Stimulated activated CD4-positive, alpha-beta T cell treated with anti-CD3 and anti-CD28 coated beads, Interleukin-15, amount 100 ng/mL, for 1 hour (primary cell): ENCODE results near the gene SPA17.

ENCODE experiments used
- DNase-seq, 2 donors: peaks; one replicate each; pipeline ENCODE4 v3.0.0-alpha.2; 2020; ENCODE audit warnings: low read depth in 1 of 2, low spot score in 1 of 2

SPA17 gene

DNA sequence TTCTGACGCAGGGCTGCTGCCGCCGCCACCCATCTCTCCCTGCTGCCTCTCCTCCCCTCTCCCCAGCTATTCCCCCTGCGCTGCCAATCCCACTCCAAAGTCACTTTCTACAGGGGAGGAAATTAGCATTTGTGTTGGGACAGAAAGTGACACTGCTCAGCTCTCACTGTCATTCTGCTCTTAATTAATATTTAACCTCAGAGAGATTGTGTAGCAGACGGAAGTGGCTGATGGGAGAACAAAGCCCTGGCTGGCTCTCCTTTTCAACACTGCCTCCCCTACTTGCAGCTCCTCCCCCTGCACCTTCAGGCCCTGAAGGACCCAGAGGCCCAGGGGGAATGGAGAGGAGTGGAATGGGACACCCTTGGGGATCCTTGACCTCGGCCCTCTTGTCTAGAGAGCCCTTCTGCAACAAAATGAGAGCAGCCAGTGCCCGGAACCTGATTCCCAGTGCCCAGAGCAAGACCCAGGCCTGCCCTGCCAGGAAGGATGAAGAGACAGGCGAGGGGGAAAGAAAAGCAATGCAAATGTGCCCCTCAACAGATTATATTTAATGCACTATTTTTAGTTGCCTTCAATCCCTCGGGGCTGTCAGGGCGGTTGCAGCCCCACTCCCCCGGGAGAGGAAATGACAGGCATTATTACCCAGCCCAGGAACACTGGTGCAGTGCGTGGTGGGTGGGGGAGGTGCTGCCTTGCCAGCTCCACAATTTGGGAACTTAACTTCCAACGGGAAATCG, 51.4 kb downstream of the SPA17 start:
- no peak for DNase-seq

DNA sequence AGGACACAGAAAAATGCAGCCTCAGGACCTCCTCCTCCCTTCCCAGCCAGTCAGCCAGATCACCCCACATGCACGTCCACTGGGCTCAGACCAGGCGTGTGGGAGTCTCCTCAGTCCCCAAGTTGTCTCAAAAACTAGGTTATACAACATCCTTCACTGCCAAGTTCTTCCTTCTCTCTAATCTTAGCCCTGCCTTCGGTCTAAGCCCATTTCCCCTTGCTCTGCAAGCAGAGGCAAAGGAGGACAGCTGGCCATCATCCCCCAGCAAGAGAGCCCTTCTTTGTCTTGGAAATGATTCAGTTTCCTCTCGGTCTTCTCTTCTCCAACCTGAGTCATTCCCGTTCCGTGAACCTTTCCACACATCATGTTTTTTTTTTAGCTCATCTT, 52.0 kb downstream of the SPA17 start:
- DNase-seq = no peak

DNA sequence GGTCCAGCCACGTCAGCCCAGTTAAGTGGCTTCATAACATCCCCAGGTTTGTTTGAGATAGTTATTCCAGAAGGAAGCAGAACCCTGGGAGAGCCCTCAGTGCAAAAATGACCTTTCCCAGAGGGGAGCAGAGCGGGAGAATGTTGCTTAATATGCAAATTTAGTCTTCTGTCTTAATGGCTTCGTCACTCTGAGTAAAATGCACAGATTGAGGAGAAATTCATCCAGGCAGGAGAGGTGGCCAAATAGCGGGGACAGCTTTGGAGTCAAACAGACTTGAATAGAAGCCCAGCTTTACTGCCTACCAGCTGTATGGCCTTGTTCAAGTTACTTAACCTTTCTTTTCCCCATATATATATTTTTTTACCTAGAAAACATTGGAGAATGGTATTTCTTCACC, 53.8 kb downstream of the SPA17 start:
- DNase-seq = no peak

DNA sequence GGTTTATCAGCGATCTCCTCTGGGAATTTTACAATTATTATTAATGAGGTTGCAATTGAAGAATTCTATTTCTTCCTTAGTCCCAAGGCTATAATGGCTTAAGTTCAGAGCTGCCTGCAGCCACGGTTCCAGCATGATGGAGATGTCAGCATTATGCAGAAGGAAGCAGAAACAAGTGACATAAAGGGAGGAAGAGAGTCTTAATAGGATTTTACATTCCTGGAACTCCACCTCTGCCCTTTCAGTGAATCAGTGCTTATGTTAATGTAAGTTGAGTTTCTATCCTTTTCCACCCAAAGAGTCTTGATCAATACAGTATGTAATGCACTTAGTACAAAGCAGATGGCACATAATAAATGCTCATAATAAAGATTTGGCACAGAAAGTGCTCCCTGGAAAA, 54.4 kb downstream of the SPA17 start:
- DNase-seq = no peak

DNA sequence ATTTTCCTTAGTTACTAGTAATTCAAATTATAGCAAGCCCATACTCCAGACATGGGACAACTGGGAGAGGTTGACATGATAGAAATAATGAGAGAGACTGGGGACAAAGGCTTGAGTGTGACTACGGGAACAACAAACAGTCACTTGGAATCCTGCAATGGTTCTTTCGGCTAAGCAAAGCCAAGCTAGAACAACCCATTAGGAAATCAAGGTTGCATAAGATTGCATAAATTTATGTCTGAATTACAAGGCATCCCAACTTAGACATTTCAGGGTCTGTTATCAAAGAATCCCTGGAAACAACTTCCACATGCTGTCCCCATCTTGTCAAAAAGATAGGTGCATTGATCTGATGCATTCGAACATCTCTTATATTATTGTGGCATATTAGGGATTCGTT, 55.9 kb downstream of the SPA17 start:
- DNase-seq = no peak

DNA sequence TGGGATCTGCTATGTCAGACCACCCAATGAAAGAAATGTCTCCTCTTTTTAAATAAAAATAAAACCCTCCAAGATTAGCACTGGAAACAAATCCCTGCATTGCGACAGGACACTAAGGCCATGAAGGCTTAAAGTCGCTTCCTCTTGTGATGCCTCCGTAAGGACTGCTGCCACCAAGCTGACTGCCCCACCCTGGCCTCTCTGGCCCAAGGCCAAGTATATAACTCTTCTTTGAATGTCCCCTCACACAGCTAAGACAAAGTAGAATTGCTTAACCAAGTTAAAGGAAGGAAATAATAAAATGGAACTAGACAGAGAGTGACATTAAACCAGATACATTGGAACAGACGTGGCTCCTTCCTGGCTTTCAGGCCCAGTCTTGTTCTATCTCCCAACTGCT, 58.5 kb downstream of the SPA17 start:
- no peak for DNase-seq

DNA sequence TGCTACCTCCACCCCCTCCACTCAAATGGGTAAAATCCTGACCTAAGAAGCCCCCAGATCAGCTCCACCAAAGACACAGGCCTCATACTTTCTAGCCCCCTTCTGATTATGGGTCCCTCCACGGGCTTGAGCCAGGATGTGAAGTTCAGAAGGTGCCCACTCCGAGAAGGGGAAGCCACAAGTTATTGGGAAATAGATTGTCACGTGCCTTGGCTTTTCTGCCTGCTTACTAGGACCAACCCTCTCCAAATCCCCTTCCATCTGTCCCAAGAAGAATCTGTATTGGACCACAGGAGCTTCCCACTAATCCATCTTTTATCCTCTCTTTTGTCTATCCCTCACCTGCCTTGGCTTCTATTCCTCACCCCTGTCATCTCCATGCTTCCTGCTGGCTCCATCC, 63.0 kb downstream of the SPA17 start:
- no peak for DNase-seq

DNA sequence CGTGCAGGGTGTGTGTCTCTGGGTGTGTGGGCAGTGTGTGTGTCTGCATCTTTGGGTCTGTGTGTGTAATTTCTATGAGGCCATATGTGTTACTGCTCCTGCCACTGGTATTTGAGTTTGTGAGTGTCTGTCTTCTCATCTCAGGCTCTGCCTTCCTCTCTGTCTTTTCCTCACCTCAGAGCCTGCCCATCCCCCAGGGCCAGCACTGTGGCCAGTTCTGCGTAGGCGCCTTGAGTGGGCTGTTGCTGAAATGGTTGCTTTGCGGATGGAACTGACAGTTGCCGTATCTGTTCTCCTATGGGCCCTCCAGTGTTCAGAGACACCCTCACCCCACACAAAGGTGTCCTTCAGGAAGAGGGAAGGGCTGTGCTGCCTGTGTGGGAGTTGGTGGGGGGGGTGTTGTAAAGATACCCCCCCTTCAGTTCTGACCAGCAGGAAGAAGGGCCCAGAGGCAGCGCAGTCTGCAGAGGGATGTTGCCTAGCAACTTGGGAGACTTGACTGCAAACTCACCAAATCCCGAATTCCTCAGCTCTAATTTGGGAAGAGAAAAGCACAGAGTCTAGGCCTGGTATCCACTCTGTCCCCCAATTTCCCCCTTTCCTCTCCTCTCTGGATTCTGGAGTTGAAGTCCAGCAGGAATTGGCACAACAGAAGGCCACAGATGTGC, 64.1 kb downstream of the SPA17 start:
- no peak for DNase-seq

DNA sequence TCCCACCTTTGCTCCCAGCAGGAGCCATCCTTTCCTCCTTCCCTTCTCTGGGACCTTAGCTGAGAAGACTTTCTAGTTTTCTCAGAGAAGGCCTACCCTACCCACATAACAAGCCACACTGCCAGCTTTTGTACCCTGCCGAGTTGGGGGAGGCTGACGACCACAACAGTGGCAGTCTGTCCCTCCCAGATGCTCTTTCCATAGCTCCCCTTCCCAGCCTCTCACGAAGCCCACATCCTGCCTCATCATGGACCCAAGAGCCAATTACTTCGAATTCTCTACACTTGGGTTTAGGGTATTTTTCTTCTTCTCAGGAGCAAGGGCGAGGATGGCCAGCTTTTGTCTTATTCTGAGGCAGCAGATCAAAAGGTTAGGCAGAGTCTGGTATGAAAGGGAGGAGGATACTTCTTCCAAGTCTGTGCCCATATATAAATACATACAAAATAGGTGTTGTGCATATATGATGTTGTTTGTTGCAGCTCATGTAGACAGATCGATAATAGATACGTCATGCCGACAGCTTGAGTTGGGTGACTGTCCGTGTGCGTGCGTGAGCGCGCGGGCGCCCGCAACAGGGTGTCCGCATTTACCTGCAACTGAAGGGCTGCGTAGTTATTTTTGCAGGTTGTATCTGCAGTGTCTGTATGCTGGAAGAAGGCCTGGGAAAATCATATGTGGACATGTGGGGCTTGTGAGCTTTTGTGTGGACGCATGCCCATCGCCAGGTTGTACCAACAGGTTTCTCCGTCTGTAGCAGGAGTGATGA, 65.2 kb downstream of the SPA17 start:
- DNase-seq = no peak

DNA sequence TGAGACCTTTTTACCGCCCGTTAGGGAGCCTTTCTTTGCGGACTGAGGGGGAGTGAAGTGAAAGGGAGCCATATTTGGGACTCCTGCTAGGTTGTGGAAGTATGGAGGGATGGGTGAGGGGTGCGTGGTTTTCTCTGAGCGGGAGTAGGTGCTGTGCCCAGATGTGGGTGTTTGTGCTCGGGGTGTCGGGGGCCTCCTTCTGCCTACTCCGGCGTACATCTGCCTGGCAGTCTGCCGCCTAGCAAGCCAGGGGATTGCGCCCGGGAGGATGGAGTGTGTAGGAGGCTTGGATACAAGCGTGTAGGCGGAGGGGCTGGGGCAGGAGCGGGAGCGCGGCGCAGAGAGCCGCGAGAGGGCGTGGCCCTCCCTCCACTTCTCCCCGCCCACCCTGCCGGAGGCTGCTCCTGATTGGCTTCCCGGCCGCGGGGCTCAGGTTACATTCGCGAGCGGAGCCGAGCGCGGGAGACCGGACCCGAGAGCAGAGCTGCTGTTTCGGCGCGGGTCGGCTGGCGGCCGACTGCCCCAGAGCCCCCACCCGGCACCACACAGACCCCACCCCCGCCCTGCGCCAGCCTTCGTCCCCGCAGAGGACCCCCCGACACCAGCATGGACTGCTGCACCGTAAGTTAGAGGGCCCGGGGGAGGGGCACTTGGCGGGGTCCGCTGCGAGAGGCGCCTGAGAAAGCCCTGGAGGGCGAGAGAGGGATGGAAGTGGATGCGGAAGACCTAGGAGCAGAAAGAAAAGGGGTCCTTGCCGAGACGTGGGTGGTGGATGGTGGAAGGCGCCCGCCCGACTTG, 66.0 kb downstream of the SPA17 start, which contains the start of gene NRGN:
Gene NRGN (plus strand): TSS at position 464 of the 798 bp plus-strand sequence. CDS start 143 bp downstream, at position 607.
- peak; percentile 63 to 72 for DNase-seq

DNA sequence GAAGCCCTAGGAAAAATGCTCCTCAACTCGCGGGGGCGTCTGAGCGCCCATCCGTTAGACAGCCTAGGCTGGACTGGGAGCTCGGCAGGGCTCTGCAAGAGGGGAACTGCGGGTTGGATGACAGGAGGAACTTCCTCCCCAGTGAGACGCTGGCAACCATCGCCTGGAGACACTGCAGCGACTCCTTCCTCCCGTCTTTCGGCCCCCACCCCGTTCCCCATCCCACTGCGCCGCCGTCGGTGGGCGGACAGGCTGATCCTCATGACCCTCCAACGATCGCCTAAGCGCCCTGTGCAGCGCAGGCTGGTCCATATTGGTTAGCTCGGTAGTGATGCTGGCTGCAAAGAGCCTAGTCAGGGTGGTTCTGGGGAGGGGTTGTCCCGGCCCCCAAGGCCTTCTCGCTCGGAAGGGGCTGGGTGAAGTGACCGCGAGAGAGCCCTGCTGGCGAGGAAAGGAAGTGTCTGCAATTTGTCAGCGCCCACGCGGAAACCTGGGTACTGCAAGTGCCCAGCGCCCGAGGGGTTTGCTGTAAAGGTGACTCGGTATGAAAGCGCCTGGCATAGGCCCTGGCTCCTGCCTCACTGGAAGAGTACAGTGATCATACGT, 66.7 kb downstream of the SPA17 start:
- peak in 1 of 2 donors; percentile 40 for DNase-seq

DNA sequence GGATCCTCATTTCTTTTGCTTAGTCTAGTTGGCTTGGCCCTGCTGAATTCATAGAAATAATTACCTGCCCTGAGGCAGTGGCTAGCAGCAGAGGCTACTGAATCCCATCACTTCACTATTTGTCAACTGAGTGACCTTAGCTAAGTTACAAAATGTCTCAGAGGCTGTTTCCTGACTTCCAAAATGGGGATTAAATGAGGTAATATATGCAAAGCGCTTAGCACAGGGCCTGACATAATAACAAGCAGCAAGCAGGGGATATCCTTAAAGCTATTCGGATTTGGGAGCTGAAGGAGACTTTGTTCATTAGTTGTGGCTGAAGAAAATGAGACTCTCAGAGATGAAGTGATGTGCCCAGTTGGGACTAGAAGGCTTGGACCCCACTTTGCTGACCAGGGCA, 68.9 kb downstream of the SPA17 start:
- DNase-seq = no peak

DNA sequence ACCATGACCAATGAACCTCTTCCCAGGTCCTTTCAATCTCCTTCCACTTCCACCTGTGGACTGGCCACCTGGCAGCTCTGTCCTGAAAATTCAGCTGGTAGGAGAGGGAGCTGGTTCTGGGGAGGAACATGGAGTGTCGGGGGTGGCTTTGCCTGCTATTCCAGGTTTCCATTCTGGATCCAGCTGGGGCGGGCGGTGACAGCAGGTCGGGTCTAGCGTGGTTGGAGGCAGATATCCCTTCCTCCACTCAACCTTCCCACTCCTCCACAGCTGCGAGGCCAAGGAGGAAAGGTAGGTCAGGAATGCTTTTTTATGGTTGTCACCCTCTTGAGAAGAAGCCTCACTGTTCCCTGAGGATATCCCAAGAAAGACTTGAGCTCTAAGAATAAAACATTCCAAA, 69.3 kb downstream of the SPA17 start:
- DNase-seq = no peak

DNA sequence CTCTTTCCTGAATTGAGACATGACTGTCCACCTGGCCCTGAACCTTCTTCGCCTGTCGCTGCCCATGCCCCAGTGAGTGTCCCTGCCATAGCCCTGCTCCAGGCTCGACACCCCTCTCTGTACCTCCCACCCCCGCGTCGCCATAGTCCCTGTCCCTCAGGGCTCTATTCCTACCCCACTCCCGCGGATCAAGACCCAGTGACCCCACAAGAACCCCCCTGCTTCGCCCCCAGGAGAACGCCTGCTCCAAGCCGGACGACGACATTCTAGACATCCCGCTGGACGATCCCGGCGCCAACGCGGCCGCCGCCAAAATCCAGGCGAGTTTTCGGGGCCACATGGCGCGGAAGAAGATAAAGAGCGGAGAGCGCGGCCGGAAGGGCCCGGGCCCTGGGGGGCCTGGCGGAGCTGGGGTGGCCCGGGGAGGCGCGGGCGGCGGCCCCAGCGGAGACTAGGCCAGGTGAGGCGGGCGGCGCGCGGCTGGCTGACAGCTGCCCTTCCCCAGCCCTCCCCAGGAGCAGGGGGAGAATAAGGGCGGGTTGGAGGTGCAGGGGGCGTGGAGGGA, 71.6 kb downstream of the SPA17 start:
- no peak for DNase-seq

DNA sequence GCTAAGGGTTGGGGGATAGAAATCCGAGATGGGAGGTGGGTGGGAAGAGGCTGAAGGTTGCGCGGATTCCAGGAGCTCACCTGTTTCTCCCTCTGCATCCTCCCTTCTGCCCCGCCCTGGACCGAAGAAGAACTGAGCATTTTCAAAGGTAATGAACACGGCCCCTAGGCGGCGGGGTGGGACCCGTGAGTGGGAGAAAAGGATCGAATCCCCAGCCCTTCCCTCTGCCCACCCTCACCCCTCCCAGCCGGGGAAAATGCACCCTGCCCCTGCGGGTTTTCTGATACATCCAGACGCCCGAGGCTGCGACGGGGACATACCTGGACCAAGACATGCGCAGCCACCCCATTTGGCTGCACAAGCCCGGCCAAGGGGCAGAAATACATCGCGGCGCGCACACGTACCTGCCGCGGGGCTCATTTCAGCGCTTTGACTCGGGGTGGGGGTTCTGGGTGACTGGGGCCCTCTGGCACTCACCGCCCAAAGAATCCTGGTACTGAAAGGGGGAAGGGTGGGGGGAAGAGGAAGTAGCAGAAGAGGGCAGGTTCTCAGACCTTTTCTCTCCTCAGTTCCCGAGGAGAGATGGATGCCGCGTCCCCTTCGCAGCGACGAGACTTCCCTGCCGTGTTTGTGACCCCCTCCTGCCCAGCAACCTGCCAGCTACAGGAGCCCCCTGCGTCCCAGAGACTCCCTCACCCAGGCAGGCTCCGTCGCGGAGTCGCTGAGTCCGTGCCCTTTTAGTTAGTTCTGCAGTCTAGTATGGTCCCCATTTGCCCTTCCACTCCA, 72.3 kb downstream of the SPA17 start:
- no peak for DNase-seq

DNA sequence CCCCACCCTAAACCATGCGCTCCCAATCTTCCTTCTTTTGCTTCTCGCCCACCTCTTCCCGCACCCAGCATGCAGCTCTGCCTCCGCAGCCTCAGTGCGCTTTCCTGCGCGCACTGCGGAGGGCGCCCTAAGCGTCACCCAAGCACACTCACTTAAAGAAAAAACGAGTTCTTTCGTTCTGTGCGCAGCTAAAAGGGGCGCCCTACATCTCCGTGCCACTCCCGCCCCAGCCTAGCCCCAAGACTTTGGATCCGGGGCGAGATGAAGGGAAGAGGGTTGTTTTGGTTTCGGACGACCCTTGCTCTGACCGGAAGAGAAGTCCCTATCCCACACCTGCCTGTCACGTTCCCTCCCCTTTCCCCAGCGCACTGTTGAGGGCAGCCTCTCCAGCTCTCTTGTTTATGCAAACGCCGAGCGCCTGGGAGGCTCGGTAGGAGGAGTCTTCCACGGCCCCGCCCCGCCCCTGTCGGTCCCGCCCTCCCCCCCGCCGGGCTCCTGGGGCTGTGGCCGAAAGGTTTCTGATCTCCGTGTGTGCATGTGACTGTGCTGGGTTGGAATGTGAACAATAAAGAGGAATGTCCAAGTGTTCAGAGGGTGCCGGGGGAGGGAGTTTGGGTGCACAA, 73.0 kb downstream of the SPA17 start:
- peak; percentile 66 to 70 for DNase-seq
